PFSK-1 (cell line): Measurements from ENCODE around the gene ANGPTL8.

Experiments
- FOXP2 ChIP-seq: optimal IDR thresholded peaks from 2 replicates; pipeline ENCODE3; 2011; ENCODE audit warnings: borderline replicate concordance, control low read depth, inconsistent platforms; ENCODE audit not compliant: insufficient read depth; ENCODE audit errors: extremely low read length, extremely low read depth
- POLR2AphosphoS5 ChIP-seq: IDR thresholded peaks from 2 replicates; pipeline ENCODE4 v1.6.1; 2012; ENCODE audit warnings: low read depth, mild to moderate bottlenecking, control low read depth, low read length, moderate library complexity
- REST ChIP-seq, 2 experiments: IDR thresholded peaks; 2 replicates each; pipeline versions ENCODE4 v1.6.1 to v1.8.0; 2011 to 2012; ENCODE audit warnings: low read depth in 2 of 2, low read length in 2 of 2, control low read depth in 1 of 2, inconsistent platforms in 1 of 2, mild to moderate bottlenecking in 1 of 2, moderate library complexity in 1 of 2; ENCODE audit not compliant: insufficient read depth in 1 of 2
- SIN3A ChIP-seq: IDR thresholded peaks from 2 replicates; pipeline ENCODE4 v1.6.1; 2012; ENCODE audit warnings: mild to moderate bottlenecking, low read length, moderate library complexity, borderline replicate concordance; ENCODE audit not compliant: insufficient read depth
- TAF1 ChIP-seq: IDR thresholded peaks from 2 replicates; pipeline ENCODE4 v1.6.1; 2012; ENCODE audit warnings: low read length, control low read depth, borderline replicate concordance; ENCODE audit not compliant: insufficient read depth

The ANGPTL8 gene

GRCh38 chr19:11203194-11204075, 36.0 kb upstream of the ANGPTL8 start:
- TF ChIP-seq REST (IDR thresholded peaks at IDR 0.05; ENCODE audit: insufficient read depth in 1 of 2, low read depth in 2 of 2, low read length in 2 of 2) (no peak), POLR2AphosphoS5 (no peak), FOXP2 (peak; percentile 72)

- TF ChIP-seq TAF1 (no peak), FOXP2 (no peak), POLR2AphosphoS5 (no peak), SIN3A (no peak), REST (IDR thresholded peaks at IDR 0.05; ENCODE audit: insufficient read depth in 1 of 2, low read depth in 2 of 2, low read length in 2 of 2) (no peak)
Measured at GRCh38 chr19:11204076-11204602, 35.3 kb upstream of the ANGPTL8 start.

DNA sequence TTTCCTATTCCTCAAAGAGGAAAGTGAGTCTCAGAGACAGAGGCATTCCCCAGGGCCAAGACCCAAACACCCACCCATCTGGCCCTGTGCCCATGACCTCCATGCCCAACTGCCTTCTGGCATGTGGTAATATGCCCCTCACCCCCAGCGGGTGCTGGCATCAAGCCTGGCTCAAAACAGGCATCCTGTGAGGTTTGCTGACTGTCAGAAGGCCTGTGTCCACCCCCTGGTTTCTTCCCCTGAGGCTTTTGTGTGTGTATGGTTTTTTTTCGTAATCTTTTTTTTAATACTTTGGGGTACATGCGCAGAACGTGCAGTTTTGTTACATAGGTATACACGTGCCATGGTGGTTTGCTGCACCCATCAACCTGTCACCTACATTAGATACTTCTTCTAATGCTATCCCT, 34.5 kb upstream of the ANGPTL8 start:
- no peak for TF ChIP-seq POLR2AphosphoS5
- no peak for TF ChIP-seq REST (IDR thresholded peaks at IDR 0.05; ENCODE audit: insufficient read depth in 1 of 2, low read depth in 2 of 2, low read length in 2 of 2)
- no peak for TF ChIP-seq SIN3A
- no peak for TF ChIP-seq TAF1
- no peak for TF ChIP-seq FOXP2

GRCh38 chr19:11205939-11206570, 33.4 kb upstream of the ANGPTL8 start:
- no peak for TF ChIP-seq TAF1
- TF ChIP-seq FOXP2 = no peak
- no peak for TF ChIP-seq SIN3A
- no peak for TF ChIP-seq REST (IDR thresholded peaks at IDR 0.05; ENCODE audit: insufficient read depth in 1 of 2, low read depth in 2 of 2, low read length in 2 of 2)
- no peak for TF ChIP-seq POLR2AphosphoS5
